Kidney epithelial cell (primary cell): Measurements from ENCODE around the gene DZANK1. TPM values are rescaled to one million over a fixed set of nuclear protein-coding genes. Genes with fewer than 3 reads are reported as not detected.

Source experiments
- DNase-seq: peaks from one replicate; pipeline ENCODE4 v3.0.0-alpha.2; 2010; ENCODE audit warnings: low read depth
- H3K27me3 ChIP-seq: 2 replicates; pipeline ENCODE4 v1.6.0; 2011; ENCODE audit warnings: low read length; ENCODE audit not compliant: control insufficient read depth, insufficient read depth
- H3K36me3 ChIP-seq: 2 replicates; pipeline ENCODE4 v1.5.1; 2011; ENCODE audit warnings: low read length; ENCODE audit not compliant: control insufficient read depth, insufficient read depth
- H3K4me3 ChIP-seq: 2 replicates; pipeline ENCODE4 v1.5.1; 2011; ENCODE audit warnings: low read depth, mild to moderate bottlenecking, control low read depth, low read length
- total RNA-seq: library from RNA; depleted of rRNA; stranded (reverse); fragments of >200 nt; gene quantifications from 2 replicates; pipeline ENCODE4 v1.2.3, GENCODE V29; 2015
- TF ChIP-seq, protein P1 (sequence below): IDR thresholded peaks from 2 replicates; pipeline ENCODE4 v1.5.1; 2011; ENCODE audit warnings: mild to moderate bottlenecking, moderate library complexity, low read length, control low read depth, inconsistent platforms; ENCODE audit not compliant: insufficient read depth, poor library complexity, severe bottlenecking

DZANK1 gene
- total RNA-seq, 1 donor from 2014 or later: 1.4 TPM

DNA sequence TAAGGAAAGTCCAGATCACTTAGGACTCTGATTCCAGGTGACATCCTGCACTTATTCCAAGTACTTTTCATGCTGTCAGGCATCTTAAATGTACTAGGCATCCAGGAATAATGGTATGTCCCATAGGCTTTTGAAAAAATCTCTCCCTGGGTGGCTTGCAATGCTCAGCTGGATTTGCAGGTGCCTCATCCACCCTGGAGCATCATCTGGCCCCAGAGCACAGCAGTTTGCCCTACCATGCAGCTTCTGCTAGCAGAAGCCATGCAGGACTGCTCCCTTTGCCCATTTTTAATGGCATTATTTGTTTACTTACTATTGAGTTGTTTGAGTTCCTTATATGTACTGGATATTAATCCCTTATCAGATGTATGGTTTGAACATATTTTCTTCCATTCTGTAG is 45.2 kb downstream of the DZANK1 start:
- DNase-seq: no peak
- no peaks in the 10 kb centered on the region for H3K36me3 ChIP-seq
- no peaks in the 10 kb centered on the region for H3K27me3 ChIP-seq
- H3K4me3 ChIP-seq: no peak overlapping the region
- TF ChIP-seq, protein P1, sequence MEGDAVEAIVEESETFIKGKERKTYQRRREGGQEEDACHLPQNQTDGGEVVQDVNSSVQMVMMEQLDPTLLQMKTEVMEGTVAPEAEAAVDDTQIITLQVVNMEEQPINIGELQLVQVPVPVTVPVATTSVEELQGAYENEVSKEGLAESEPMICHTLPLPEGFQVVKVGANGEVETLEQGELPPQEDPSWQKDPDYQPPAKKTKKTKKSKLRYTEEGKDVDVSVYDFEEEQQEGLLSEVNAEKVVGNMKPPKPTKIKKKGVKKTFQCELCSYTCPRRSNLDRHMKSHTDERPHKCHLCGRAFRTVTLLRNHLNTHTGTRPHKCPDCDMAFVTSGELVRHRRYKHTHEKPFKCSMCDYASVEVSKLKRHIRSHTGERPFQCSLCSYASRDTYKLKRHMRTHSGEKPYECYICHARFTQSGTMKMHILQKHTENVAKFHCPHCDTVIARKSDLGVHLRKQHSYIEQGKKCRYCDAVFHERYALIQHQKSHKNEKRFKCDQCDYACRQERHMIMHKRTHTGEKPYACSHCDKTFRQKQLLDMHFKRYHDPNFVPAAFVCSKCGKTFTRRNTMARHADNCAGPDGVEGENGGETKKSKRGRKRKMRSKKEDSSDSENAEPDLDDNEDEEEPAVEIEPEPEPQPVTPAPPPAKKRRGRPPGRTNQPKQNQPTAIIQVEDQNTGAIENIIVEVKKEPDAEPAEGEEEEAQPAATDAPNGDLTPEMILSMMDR: no peak

DNA sequence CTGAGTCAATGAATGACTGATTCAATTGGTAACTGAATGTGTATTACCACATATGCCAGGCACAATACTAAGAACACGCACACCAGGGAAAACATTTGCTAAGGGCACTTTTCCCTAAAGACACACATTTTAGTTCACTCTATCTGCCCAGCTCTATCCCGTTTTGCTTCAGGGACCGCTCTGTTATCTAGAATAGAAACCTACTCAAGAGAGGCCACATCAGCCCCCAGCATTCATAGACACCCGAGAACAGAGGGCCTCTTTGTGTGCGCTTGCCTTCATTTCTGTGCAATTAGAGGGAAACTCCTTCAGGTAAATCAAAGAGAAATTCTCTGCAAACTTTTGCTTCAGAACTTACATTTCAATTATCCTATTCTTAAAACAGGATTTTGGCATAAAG is 50.3 kb downstream of the DZANK1 start:
- Histone ChIP-seq H3K36me3 (no peaks in the 10 kb centered on the region), H3K4me3 (no peak overlapping the region), H3K27me3 (no peaks in the 10 kb centered on the region)
- no peak for DNase-seq
- TF ChIP-seq, protein P1: no peak

DNA sequence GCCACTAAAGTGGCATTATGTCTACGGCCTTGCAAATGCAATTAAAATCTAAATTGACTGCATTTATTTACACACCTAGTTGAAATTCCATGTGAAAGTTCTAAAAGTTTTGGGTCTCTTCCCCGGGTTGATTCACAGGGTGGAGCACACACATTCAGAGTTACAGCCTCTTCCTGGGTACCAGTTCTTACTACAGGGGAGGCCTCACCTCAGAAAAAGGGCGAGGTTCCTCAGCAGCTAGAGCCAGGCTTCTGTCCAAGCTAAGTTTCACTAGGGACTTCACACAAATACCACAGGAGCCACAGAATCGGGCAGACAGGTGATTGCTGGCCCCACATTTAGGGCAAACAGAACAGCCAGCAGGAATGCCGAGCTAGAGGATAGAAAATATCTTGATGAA is 52.7 kb downstream of the DZANK1 start:
- TF ChIP-seq, protein P1: no peak
- H3K27me3 ChIP-seq: no peaks in the 10 kb centered on the region
- DNase-seq: no peak
- H3K36me3 ChIP-seq: no peaks in the 10 kb centered on the region
- H3K4me3 ChIP-seq: no peak overlapping the region

DNA sequence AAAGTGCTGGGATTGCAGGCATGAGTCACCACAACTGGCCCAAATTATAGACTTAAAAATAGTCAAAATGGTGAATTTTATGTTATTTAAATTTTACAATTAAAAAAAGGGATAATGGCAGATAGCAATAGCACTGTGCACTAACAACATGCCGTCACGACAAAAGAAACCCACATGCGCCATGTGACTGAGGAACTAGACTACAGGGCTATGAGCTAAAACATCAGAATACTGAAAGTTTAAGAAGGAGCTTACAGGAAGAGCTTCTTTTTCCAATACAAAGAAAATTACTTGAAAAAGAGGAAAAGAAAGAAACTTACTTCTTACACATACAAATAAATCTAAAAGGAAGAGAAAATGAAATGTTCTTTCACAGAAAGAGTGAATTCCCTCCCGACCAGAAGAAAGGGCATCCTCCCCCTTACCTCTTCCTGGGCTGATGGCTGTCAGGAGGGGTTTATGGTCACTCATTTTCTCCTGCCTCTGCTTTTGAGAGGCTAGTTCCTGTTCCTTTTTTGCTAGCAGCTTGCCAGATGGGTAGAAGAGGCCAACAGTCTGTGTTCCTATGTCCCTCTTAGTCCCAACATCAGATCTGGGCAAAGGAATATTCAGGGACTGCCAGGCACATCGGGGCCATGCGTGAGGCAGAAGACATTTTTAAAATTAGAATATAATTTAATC is 54.5 kb downstream of the DZANK1 start:
- no peak for DNase-seq
- Histone ChIP-seq H3K27me3 (no peaks in the 10 kb centered on the region), H3K4me3 (no peak overlapping the region), H3K36me3 (no peaks in the 10 kb centered on the region)
- TF ChIP-seq, protein P1: no peak

DNA sequence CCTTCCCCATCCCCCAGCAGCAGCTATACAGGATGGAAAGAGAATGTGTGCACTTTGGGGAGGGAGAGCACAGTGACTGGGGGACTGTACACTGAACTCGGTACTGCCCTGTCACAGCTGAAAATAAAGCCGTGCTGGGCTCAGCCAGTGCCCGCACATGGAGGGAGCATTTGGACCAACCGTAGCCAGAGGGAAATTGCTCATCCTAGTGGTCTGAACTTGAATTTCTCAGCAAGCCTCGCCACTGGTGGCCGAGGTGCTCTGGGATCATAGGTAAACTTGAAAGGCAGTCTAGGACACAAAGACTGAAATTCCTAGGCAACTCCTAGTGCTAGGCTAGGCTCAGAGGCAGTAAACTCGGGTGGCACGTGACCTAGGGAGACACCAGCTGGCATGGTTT is 61.0 kb downstream of the DZANK1 start:
- Histone ChIP-seq H3K36me3 (no peaks in the 10 kb centered on the region), H3K27me3 (no peaks in the 10 kb centered on the region), H3K4me3 (no peak overlapping the region)
- no peak for DNase-seq
- TF ChIP-seq, protein P1: no peak

DNA sequence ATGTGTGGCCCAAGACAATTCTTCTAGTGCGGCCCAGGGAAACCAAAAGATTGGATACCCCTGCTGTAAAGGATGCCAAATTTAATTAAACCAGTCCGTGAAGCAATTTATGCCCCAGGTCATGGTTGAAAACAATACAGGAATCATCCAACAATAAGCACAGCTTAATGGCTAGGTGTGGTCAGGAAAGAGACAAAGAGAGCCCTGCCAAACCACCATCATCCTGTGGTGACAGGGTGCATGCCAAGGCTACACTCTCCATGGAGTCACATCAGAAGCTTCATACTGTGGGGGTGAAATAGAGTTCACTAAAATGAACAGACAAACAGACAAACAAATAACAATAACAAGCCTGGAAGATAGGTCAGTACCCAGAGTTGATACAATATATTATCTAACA is 62.7 kb downstream of the DZANK1 start:
- TF ChIP-seq, protein P1: no peak
- DNase-seq: no peak
- H3K27me3 ChIP-seq: no peaks in the 10 kb centered on the region
- H3K36me3 ChIP-seq: no peaks in the 10 kb centered on the region
- H3K4me3 ChIP-seq: no peak overlapping the region
